ENCODE data around the gene LIG3.
"Not testable (repeated sequence)": the region's sequence is repeated elsewhere in the genome, so short reads cannot be mapped to it uniquely, and the experiment has no call there.

LIG3 gene

DNA sequence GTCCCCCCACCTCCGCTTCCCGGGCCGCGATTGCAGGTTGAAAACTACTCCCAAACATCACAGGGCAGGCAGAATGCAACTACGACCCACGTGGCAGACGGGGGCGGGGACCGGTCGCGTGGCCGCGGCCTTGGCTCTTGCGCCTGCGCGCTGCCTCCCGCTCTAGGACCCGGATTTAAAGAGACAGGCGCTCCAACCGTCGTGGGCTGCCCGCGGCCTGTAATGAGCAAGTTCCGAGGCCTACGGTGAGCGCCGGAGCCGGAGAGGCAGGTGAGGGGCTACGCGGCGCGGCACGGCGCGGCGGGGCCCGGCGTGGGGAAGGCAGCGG is at the start of gene LIG3:
Gene LIG3 (plus strand): TSS at position 160 of the 328 bp plus-strand sequence. CDS start 2,494 bp downstream, outside the sequence.
- H3K4me1 ChIP-seq = peaks cover 13% of the 10 kb centered on the region
- H3K4me3 ChIP-seq = peak within 1 kb of the TSS; percentile 93
- in situ Hi-C loops (cut with MboI; ENCODE audit: low sequenced_read_pairs) = loop anchor here (10.0 kb wide), 1 partner anchor 104 kb away; no protein-coding TSS in a partner anchor
- DNase-seq (ENCODE audit: low spot score in 2 of 2) = peak; percentile 92 to 95
- no peaks in the 10 kb centered on the region for H3K27me3 ChIP-seq (ENCODE audit: low read depth)
- no peaks in the 10 kb centered on the region for H3K9me3 ChIP-seq
- H3K36me3 ChIP-seq (replicated peaks) = peaks cover 22% of the 10 kb centered on the region

GRCh38 chr17:34950780-34951179 is 29.5 kb upstream of the LIG3 start:
- H3K36me3 ChIP-seq (replicated peaks); H3K9me3 ChIP-seq; in situ Hi-C loops (cut with MboI; ENCODE audit: low sequenced_read_pairs); DNase-seq (ENCODE audit: low spot score in 2 of 2); H3K4me1 ChIP-seq; H3K4me3 ChIP-seq: not testable (repeated sequence)
- H3K27me3 ChIP-seq (ENCODE audit: low read depth) = peaks cover 43% of the 10 kb centered on the region

GRCh38 chr17:34958438-34958837 is 21.9 kb upstream of the LIG3 start:
- Histone ChIP-seq H3K36me3 (replicated peaks) (peaks cover 5% of the 10 kb centered on the region), H3K27me3 (ENCODE audit: low read depth) (peaks cover 16% of the 10 kb centered on the region), H3K4me1 (peaks cover 16% of the 10 kb centered on the region), H3K4me3 (no peak overlapping the region), H3K9me3 (no peaks in the 10 kb centered on the region)
- in situ Hi-C loops (cut with MboI; ENCODE audit: low sequenced_read_pairs) = no loop called here
- no peak for DNase-seq (ENCODE audit: low spot score in 2 of 2)

DNA sequence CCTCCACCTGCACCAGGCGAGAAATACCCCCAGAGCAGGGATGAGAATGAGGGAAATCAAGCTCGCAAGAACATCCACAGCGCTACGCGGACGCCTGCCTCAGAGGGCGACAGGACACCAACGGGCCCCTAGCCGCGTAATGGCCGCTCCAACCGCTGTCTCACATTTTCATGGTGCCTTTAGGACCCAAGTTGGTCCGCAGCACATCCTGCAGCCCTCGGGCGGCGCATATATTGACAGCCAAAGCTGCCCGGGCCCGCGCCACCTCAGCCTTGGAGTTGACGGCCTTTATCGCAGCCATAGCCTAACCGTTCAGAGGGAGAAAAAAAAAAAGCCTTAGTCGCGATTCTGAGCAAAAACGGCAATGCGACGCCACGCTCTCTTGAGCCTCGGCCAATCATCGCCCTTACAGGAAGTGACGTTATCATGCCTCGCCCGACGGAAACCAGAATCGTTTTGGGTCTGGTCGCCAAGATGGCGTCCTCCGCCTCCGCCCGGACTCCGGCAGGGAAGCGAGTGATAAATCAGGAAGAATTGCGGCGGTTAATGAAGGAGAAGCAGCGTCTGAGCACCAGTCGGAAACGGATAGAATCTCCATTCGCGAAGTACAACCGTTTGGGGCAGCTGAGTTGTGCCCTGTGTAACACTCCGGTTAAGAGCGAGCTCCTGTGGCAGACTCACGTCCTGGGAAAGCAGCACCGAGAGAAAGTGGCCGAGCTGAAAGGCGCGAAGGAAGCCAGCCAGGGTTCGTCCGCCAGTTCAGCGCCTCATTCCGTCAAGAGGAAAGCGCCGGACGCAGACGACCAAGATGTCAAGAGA is 19.0 kb upstream of the LIG3 start, which contains the start of the genes CCT6B and ZNF830:
Gene CCT6B (minus strand): TSS at position 368 of the 819 bp plus-strand sequence. CDS start 67 bp downstream, at position 301.
Gene ZNF830 (plus strand): TSS at position 448 of the 819 bp plus-strand sequence. CDS start 27 bp downstream, at position 475.
- Histone ChIP-seq H3K9me3 (no peaks in the 10 kb centered on the region), H3K4me3 (peak within 1 kb of the TSS; percentile 73), H3K27me3 (ENCODE audit: low read depth) (peaks cover 12% of the 10 kb centered on the region), H3K4me1 (peaks cover 18% of the 10 kb centered on the region), H3K36me3 (replicated peaks) (peaks cover 27% of the 10 kb centered on the region)
- in situ Hi-C loops (cut with MboI; ENCODE audit: low sequenced_read_pairs) = no loop called here
- DNase-seq (ENCODE audit: low spot score in 2 of 2) = peak; percentile 87 to 91

- H3K4me1 ChIP-seq = 0 out of 2 replicates have a peak, but pooled peaks cover under 1% of the 10 kb centered on the region
- no peaks in the 10 kb centered on the region for H3K9me3 ChIP-seq
- no peaks in the 10 kb centered on the region for H3K27me3 ChIP-seq (ENCODE audit: low read depth)
- in situ Hi-C loops (cut with MboI; ENCODE audit: low sequenced_read_pairs) = no loop called here
- H3K4me3 ChIP-seq = no peak overlapping the region
- no peaks in the 10 kb centered on the region for H3K36me3 ChIP-seq (replicated peaks)
- no peak for DNase-seq (ENCODE audit: low spot score in 2 of 2)
These were observed 6.1 kb upstream of the LIG3 start for GRCh38 chr17:34974179-34974578.

- Histone ChIP-seq H3K4me1 (peaks cover 10% of the 10 kb centered on the region), H3K36me3 (replicated peaks) (no peaks in the 10 kb centered on the region), H3K27me3 (ENCODE audit: low read depth) (no peaks in the 10 kb centered on the region), H3K4me3 (no peak overlapping the region), H3K9me3 (no peaks in the 10 kb centered on the region)
- in situ Hi-C loops (cut with MboI; ENCODE audit: low sequenced_read_pairs) = no loop called here
- DNase-seq (ENCODE audit: low spot score in 2 of 2) = no peak
These were observed 5.2 kb upstream of the LIG3 start for GRCh38 chr17:34974794-34975785.

GRCh38 chr17:34979153-34979552 is 1.2 kb upstream of the LIG3 start:
- in situ Hi-C loops (cut with MboI; ENCODE audit: low sequenced_read_pairs) = no loop called here
- no peak for DNase-seq (ENCODE audit: low spot score in 2 of 2)
- Histone ChIP-seq H3K27me3 (ENCODE audit: low read depth) (no peaks in the 10 kb centered on the region), H3K4me3 (no peak overlapping the region), H3K4me1 (peaks cover 13% of the 10 kb centered on the region), H3K36me3 (replicated peaks) (peaks cover 14% of the 10 kb centered on the region; the same call in 1 of the 2 replicates), H3K9me3 (no peaks in the 10 kb centered on the region)

DNA sequence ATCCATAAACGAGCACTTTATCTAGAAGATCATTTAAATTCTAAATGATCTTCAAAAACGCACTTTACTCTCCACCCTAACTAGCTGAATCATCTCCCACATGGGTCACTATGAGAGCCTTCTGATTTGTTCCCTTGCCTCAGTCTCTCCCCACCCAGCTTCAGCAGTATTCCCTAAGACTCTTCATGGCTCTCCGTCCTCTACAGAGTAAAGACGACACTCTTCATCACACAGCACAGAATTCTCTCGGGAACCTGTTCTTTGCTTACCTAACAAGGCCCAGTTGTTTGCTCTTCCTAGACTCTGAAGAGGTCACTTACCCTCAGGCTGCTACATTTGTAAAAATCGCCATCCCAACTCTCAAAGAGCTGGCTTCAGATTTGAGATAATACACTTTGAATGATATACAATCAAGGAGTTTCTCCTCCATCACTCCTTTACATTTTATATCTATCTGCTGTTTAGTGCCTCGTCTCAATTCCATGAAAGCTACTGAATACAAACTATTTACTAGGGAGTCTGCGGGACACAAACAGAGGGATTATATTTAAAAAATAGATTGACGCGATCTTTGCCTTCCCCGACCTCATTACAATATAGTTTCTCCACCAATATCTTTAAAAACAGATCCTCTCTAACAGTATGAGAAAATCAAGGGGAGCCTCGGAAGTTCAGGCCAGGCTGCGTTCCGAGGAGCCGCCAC is 511 bp upstream of the LIG3 start:
- DNase-seq (ENCODE audit: low spot score in 2 of 2) = no peak

DNA sequence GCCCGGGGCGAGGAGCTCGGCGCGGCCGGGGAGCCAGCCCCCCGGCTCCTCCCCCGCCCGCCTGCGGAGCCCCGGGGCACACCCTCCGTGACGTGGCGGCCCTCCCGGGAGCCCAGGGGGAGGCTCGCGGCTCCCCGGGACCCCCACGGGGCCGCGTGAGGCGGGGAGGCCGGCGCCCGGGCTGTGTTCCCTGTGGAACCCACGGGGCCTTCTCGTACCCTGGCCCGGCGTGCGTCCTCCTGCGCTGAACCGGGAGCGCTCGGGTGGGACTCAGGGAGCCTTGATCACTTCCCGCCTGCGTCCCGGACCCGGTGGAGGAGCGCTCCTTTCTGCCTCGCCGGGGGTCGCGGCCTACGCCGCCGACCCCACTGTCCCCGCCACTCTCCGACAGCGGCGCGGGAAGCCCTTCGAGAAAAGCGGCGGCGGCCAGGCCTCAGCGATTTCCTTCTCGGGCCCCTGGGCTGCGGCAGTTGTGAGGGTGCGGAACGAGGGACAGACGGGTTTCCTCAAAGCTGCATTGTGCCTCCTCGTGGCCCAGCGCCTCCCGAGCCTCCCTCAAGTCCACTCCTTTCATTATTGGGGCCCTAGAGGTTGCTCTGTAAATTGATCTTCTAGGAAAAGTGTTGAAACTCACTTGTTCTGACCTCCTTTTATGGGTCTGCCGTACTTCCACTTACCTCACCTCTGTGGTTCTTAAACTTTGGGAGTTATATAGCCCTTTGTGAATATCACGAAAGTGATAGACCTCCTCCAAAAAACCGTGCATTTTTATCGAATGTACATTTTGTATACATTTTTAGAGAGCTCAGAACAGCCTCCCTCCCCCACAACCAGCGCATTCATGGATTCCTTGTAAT is 597 bp downstream of the LIG3 start:
- Histone ChIP-seq H3K36me3 (replicated peaks) (peaks cover 28% of the 10 kb centered on the region), H3K4me3 (peak overlapping the region; percentile 93), H3K9me3 (no peaks in the 10 kb centered on the region), H3K27me3 (ENCODE audit: low read depth) (no peaks in the 10 kb centered on the region), H3K4me1 (peaks cover 13% of the 10 kb centered on the region)
- peak; percentile 71 to 74 for DNase-seq (ENCODE audit: low spot score in 2 of 2)
- in situ Hi-C loops (cut with MboI; ENCODE audit: low sequenced_read_pairs) = loop anchor here (10.0 kb wide), 1 partner anchor 104 kb away; no protein-coding TSS in a partner anchor

More for the DNA sequence above, 511 bp upstream of the LIG3 start:
- peaks cover 17% of the 10 kb centered on the region for H3K36me3 ChIP-seq (replicated peaks)
- in situ Hi-C loops (cut with MboI; ENCODE audit: low sequenced_read_pairs) = loop anchor here (10.0 kb wide), 1 partner anchor 105 kb away; no protein-coding TSS in a partner anchor
- peak overlapping the region; percentile 93 for H3K4me3 ChIP-seq
- H3K9me3 ChIP-seq = no peaks in the 10 kb centered on the region
- H3K4me1 ChIP-seq = peaks cover 13% of the 10 kb centered on the region
- no peaks in the 10 kb centered on the region for H3K27me3 ChIP-seq (ENCODE audit: low read depth)

GRCh38 chr17:34981538-34982241 is 1.4 kb downstream of the LIG3 start:
- in situ Hi-C loops (cut with MboI; ENCODE audit: low sequenced_read_pairs) = loop anchor here (10.0 kb wide), 1 partner anchor 103 kb away; no protein-coding TSS in a partner anchor
- Histone ChIP-seq H3K4me1 (peaks cover 13% of the 10 kb centered on the region), H3K4me3 (peak overlapping the region; percentile 93), H3K36me3 (replicated peaks) (peaks cover 36% of the 10 kb centered on the region), H3K9me3 (no peaks in the 10 kb centered on the region), H3K27me3 (ENCODE audit: low read depth) (no peaks in the 10 kb centered on the region)
- peak in 1 of 2 experiments; percentile 10 for DNase-seq (ENCODE audit: low spot score in 2 of 2)

DNA sequence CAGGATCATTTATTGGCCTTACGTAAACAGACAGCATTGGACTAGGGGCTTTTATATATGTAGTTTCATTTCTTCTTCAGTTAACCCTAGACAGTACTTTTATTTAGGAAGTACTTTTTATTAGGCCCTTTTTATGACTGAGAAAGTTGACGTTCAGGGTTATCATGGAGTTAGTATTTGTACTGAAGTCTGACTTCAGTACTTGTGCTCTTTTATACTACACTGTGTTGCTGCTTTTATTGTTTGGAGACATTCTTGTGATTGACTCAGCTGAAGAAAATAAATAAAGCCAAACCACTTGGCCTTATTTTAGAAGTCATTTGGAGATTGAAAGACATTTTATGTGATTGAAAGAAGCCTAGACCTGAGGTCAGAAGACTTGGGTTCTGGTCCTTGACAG is 6.9 kb downstream of the LIG3 start:
- Histone ChIP-seq H3K9me3 (no peaks in the 10 kb centered on the region), H3K4me3 (no peak overlapping the region), H3K27me3 (ENCODE audit: low read depth) (no peaks in the 10 kb centered on the region), H3K36me3 (replicated peaks) (peaks cover 85% of the 10 kb centered on the region), H3K4me1 (peaks cover 3% of the 10 kb centered on the region; the same call in 1 of the 2 replicates)
- DNase-seq (ENCODE audit: low spot score in 2 of 2) = no peak
- in situ Hi-C loops (cut with MboI; ENCODE audit: low sequenced_read_pairs) = loop anchor here (10.0 kb wide), 1 partner anchor 98 kb away; no protein-coding TSS in a partner anchor

DNA sequence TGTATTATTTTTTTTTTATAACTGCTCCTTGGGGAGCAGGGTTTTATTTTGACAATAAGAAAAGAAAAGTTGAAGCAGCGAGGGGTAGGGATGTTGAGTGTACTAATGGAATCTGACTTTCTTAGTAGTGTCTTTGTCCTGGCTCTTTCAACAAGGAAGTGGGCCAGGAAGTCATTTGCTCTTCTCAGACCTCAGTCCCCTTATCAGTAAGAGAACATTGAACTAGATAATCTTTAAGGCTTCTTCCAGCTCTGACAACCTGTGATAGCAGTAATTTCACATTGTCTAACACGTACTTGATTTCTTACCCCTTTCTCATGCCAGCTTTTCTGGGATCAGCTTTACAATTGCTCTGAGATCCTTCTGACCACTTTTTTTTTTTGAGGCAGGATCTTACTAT is 8.3 kb downstream of the LIG3 start:
- H3K4me3 ChIP-seq = no peak overlapping the region
- in situ Hi-C loops (cut with MboI; ENCODE audit: low sequenced_read_pairs) = loop anchor here (10.0 kb wide), 1 partner anchor 96 kb away; no protein-coding TSS in a partner anchor
- H3K9me3 ChIP-seq = no peaks in the 10 kb centered on the region
- H3K4me1 ChIP-seq = peaks cover 3% of the 10 kb centered on the region; the same call in 1 of the 2 replicates
- no peak for DNase-seq (ENCODE audit: low spot score in 2 of 2)
- no peaks in the 10 kb centered on the region for H3K27me3 ChIP-seq (ENCODE audit: low read depth)
- peaks cover 92% of the 10 kb centered on the region for H3K36me3 ChIP-seq (replicated peaks)

Data from HAP-1 (cell line).